NB4 (cell line): ENCODE results near the gene BUD13.

Experiments
- DNase-seq: peaks from one replicate; pipeline ENCODE4 v3.0.0; 2010; ENCODE audit warnings: low read depth
- H3K4me3 ChIP-seq: one replicate; pipeline ENCODE4 v1.5.1; 2011; ENCODE audit warnings: mild to moderate bottlenecking, low read depth, low read length, moderate library complexity
- MYC ChIP-seq: IDR thresholded peaks from 2 replicates; pipeline ENCODE4 v1.6.1; 2011; ENCODE audit warnings: low read depth, low read length
- POLR2A ChIP-seq: IDR thresholded peaks from 2 replicates; pipeline ENCODE4 v1.6.1; 2011; ENCODE audit warnings: mild to moderate bottlenecking; ENCODE audit not compliant: insufficient read length; ENCODE audit errors: extremely low read depth
- TF ChIP-seq, protein P1 (sequence below): IDR thresholded peaks from one replicate; pipeline ENCODE4 v1.5.1; 2012; ENCODE audit warnings: low read depth, low read length
- TF ChIP-seq, protein P2 (sequence below): IDR thresholded peaks from 2 replicates; pipeline ENCODE4 v1.6.1; 2011; ENCODE audit warnings: low read depth, low read length

Gene BUD13

GRCh38 chr11:116786966-116787365 is 14.2 kb upstream of the BUD13 start:
- peak overlapping the region; percentile 98 for H3K4me3 ChIP-seq
- DNase-seq = no peak
- TF ChIP-seq MYC (no peak), POLR2A (no peak)
- TF ChIP-seq, protein P1, sequence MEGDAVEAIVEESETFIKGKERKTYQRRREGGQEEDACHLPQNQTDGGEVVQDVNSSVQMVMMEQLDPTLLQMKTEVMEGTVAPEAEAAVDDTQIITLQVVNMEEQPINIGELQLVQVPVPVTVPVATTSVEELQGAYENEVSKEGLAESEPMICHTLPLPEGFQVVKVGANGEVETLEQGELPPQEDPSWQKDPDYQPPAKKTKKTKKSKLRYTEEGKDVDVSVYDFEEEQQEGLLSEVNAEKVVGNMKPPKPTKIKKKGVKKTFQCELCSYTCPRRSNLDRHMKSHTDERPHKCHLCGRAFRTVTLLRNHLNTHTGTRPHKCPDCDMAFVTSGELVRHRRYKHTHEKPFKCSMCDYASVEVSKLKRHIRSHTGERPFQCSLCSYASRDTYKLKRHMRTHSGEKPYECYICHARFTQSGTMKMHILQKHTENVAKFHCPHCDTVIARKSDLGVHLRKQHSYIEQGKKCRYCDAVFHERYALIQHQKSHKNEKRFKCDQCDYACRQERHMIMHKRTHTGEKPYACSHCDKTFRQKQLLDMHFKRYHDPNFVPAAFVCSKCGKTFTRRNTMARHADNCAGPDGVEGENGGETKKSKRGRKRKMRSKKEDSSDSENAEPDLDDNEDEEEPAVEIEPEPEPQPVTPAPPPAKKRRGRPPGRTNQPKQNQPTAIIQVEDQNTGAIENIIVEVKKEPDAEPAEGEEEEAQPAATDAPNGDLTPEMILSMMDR = no peak

GRCh38 chr11:116786326-116786725 is 13.5 kb upstream of the BUD13 start:
- H3K4me3 ChIP-seq = peak overlapping the region; percentile 98
- TF ChIP-seq, protein P2, sequence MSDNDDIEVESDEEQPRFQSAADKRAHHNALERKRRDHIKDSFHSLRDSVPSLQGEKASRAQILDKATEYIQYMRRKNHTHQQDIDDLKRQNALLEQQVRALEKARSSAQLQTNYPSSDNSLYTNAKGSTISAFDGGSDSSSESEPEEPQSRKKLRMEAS = no peak
- TF ChIP-seq MYC (no peak), POLR2A (no peak)
- TF ChIP-seq, protein P1 = no peak
- no peak for DNase-seq

DNA sequence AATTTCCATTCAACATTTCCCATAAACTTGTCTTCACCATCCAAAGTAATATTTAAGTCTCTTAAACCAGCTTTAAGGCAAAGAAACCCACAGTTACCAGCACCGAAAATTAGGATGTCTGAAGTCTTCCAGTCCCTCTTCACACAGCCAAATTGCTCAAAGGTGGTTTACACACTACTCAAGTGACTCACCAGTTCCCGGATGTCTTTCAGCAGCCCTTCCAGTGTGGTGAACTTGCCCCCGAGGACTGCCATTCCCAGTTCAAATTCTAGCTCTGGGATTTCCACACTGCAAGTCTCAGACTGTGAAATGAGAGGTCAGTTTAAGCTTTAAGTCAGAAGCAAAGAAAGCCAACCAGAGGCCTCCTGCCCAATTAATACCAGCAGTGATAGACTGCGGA is 9.9 kb upstream of the BUD13 start:
- TF ChIP-seq, protein P1 = no peak
- TF ChIP-seq POLR2A = no peak
- TF ChIP-seq, protein P2 = no peak
- TF ChIP-seq MYC = no peak
- no peak for DNase-seq

GRCh38 chr11:116778556-116778955 is 5.8 kb upstream of the BUD13 start:
- TF ChIP-seq, protein P2 = no peak
- no peak for TF ChIP-seq MYC
- no peak for TF ChIP-seq POLR2A
- TF ChIP-seq, protein P1 = no peak
- no peak for DNase-seq
- no peak overlapping the region for H3K4me3 ChIP-seq

More for the DNA sequence above, 9.9 kb upstream of the BUD13 start:
- no peak overlapping the region for H3K4me3 ChIP-seq

GRCh38 chr11:116777056-116777455 is 4.3 kb upstream of the BUD13 start:
- TF ChIP-seq MYC (no peak), POLR2A (no peak)
- TF ChIP-seq, protein P2 = no peak
- TF ChIP-seq, protein P1 = no peak
- no peak overlapping the region for H3K4me3 ChIP-seq
- DNase-seq = no peak

DNA sequence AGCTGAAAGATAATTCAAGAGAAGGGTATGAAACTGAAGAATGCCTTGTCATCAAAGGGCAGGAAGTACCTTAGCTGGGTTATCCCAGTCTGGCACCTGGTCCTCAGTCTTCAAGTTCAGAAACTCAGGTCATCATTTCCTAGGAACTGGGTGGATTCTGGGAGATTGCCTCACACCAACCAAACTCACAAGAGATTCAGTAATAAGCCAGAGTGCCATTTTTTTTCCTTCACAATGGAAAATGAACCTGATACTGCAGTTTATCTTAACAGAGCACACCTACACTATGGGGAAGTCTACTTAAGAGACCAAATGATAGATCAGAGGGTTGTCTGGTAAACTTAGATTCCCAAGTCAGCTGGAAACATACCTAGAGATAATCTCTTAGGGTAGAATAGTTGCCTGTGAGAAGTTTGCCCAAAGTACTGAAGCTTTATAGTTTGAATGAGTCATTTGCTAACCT is 3.8 kb upstream of the BUD13 start:
- TF ChIP-seq POLR2A (no peak), MYC (no peak)
- TF ChIP-seq, protein P2 = no peak
- TF ChIP-seq, protein P1 = no peak
- H3K4me3 ChIP-seq = no peak overlapping the region
- no peak for DNase-seq
